HG03196 (cell line): ENCODE measurements around the gene CAMTA2.

ENCODE experiments used
- ATAC-seq: cut with Tn5 transposase; IDR thresholded peaks from one replicate; pipeline ENCODE4 v1.9.1; 2021; ENCODE audit not compliant: unreplicated experiment

Gene CAMTA2

GRCh38 chr17:4999430-5000093 is 12.1 kb upstream of the CAMTA2 start:
- ATAC-seq: no peak

GRCh38 chr17:4998732-4999429 is 11.4 kb upstream of the CAMTA2 start:
- no peak for ATAC-seq

- peak; percentile 6 for ATAC-seq
These were observed 10.7 kb upstream of the CAMTA2 start for GRCh38 chr17:4998027-4998731.

- ATAC-seq: peak; percentile 82
These were observed 10.0 kb upstream of the CAMTA2 start, which contains the start of the genes INCA1 and KIF1C for GRCh38 chr17:4997302-4998026. INCA1 (minus strand) TSS chr17:4997522; CDS start chr17:4994437, 3,085 bp downstream. KIF1C (plus strand) TSS chr17:4997950; CDS start chr17:5000247, 2,297 bp downstream.

GRCh38 chr17:4994081-4994595 is 6.7 kb upstream of the CAMTA2 start:
- no peak for ATAC-seq

GRCh38 chr17:4987767-4988567 is 492 bp upstream of the CAMTA2 start:
- ATAC-seq: no peak

GRCh38 chr17:4986403-4986802 is 1.1 kb downstream of the CAMTA2 start:
- ATAC-seq: no peak

- no peak for ATAC-seq
These were observed 5.2 kb downstream of the CAMTA2 start for GRCh38 chr17:4982305-4982704.

- ATAC-seq: no peak
These were observed 6.7 kb downstream of the CAMTA2 start for GRCh38 chr17:4980644-4981216.

- ATAC-seq: no peak
These were observed 8.7 kb downstream of the CAMTA2 start for GRCh38 chr17:4978726-4979125.

- no peak for ATAC-seq
These were observed 13.3 kb downstream of the CAMTA2 start for GRCh38 chr17:4974115-4974670.

GRCh38 chr17:4973256-4974114 is 14.0 kb downstream of the CAMTA2 start:
- no peak for ATAC-seq

GRCh38 chr17:4972752-4973151 is 14.7 kb downstream of the CAMTA2 start:
- ATAC-seq: no peak

GRCh38 chr17:4972322-4972721 is 15.2 kb downstream of the CAMTA2 start:
- ATAC-seq: no peak

- ATAC-seq: no peak
These were observed 15.6 kb downstream of the CAMTA2 start for GRCh38 chr17:4971826-4972225.

GRCh38 chr17:4970273-4970672 is 17.2 kb downstream of the CAMTA2 start:
- ATAC-seq: no peak

- ATAC-seq: no peak
These were observed 17.8 kb downstream of the CAMTA2 start for GRCh38 chr17:4969551-4970173.

GRCh38 chr17:4969047-4969550 is 18.4 kb downstream of the CAMTA2 start:
- no peak for ATAC-seq
